GM20000 (cell line): ENCODE data around the gene SLC25A15.
"Not testable (repeated sequence)": the region's sequence is repeated elsewhere in the genome, so short reads cannot be mapped to it uniquely, and the experiment has no call there.

Experiments
- DNase-seq: peaks from one replicate; pipeline ENCODE4 v3.0.0; 2012; ENCODE audit warnings: low spot score
- CTCF ChIP-seq: IDR thresholded peaks from 2 replicates; pipeline ENCODE4 v1.5.1; 2012; ENCODE audit warnings: mild to moderate bottlenecking, control low read depth; ENCODE audit errors: extremely low read depth, missing control alignments

SLC25A15 gene

GRCh38 chr13:40781717-40782116 lies 7.7 kb upstream of the SLC25A15 start:
- TF ChIP-seq CTCF, result no peak

GRCh38 chr13:40782971-40783370 lies 6.4 kb upstream of the SLC25A15 start:
- DNase-seq, result not testable (repeated sequence)

More at GRCh38 chr13:40781717-40782116, 7.7 kb upstream of the SLC25A15 start:
- DNase-seq, result no peak

GRCh38 chr13:40784540-40784939 lies 4.9 kb upstream of the SLC25A15 start:
- TF ChIP-seq CTCF, result no peak
- DNase-seq, result no peak

GRCh38 chr13:40786568-40786996 lies 2.8 kb upstream of the SLC25A15 start:
- no peak for DNase-seq
- TF ChIP-seq CTCF, result no peak

GRCh38 chr13:40787062-40787461 lies 2.3 kb upstream of the SLC25A15 start:
- no peak for DNase-seq
- no peak for TF ChIP-seq CTCF

GRCh38 chr13:40788540-40789274 lies 704 bp upstream of the SLC25A15 start:
- DNase-seq, result not testable (repeated sequence)

GRCh38 chr13:40790154-40790616 lies 774 bp downstream of the SLC25A15 start:
- DNase-seq, result no peak
- TF ChIP-seq CTCF, result no peak

GRCh38 chr13:40792284-40793051 lies 3.1 kb downstream of the SLC25A15 start:
- TF ChIP-seq CTCF, result no peak
- DNase-seq, result peak; percentile 34
